ENCODE measurements around the gene TTC27. TPM values are rescaled to one million over a fixed set of nuclear protein-coding genes. Genes with fewer than 3 reads are reported as not detected.

Gene TTC27
- total RNA-seq, 1 experiment from 2014 or later, result 25.1 TPM

- TF ChIP-seq, protein P1, sequence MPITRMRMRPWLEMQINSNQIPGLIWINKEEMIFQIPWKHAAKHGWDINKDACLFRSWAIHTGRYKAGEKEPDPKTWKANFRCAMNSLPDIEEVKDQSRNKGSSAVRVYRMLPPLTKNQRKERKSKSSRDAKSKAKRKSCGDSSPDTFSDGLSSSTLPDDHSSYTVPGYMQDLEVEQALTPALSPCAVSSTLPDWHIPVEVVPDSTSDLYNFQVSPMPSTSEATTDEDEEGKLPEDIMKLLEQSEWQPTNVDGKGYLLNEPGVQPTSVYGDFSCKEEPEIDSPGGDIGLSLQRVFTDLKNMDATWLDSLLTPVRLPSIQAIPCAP (CRISPR knock-in tag; IDR thresholded peaks at IDR 0.05), result no peak
- no peak for TF ChIP-seq ZNF317 (CRISPR knock-in tag; IDR thresholded peaks at IDR 0.05; ENCODE audit: borderline replicate concordance, low read depth)
- no peak for TF ChIP-seq ZNF671 (CRISPR knock-in tag; IDR thresholded peaks at IDR 0.05)
- no peak for TF ChIP-seq ZNF121 (CRISPR knock-in tag; IDR thresholded peaks at IDR 0.05)
- TF ChIP-seq MXD4 (CRISPR knock-in tag; IDR thresholded peaks at IDR 0.05; ENCODE audit: borderline replicate concordance), result no peak
These were observed at the start of gene TTC27 (continued) for GRCh38 chr2:32627814-32628579.

DNA sequence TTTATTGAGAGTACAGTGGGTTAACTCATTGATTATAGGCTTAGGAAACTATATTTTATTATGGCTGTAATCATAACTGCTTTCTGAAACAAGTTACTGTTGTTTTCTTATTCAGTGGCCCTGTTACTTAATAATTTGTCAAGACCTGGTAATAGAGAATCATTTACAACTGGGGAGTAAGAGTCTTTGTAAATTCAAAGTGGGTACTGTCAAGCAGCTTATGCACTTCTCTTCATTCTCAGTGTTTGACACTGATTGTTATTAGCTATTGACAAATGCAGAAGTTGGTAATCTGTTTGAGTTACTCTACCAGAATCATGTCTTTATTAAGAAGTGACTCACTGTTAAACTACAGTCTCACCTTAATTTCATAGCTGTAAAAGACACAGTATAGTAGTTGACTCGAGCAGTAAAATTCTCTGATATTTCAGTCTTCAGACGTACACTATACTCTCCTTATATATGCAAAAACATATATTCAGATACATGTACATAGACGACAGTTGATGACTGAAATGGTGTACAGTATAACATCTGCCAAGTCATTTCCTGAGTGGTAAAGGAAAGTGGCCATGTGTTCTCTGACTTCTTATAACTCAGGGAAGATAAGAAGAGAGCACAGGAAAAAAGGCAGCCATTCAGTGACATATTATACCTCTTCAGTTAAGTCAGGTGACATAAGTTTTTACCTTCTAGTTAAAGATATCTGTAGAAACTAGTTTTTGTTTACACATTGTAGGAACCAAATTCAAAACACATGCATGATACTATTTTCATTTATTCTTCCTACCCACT, 36.0 kb upstream of the TTC27 start:
- no peak for TF ChIP-seq ELF4 (CRISPR knock-in tag; IDR thresholded peaks at IDR 0.05; ENCODE audit: low read depth)
- TF ChIP-seq ZNF512 (CRISPR knock-in tag; IDR thresholded peaks at IDR 0.05; ENCODE audit: borderline replicate concordance), result no peak
- no peak for TF ChIP-seq OVOL2 (CRISPR knock-in tag; IDR thresholded peaks at IDR 0.05; ENCODE audit: borderline replicate concordance)
- ATAC-seq (no peak), DNase-seq (ENCODE audit: low spot score) (no peak)
- CTCF ChIA-PET, result no interaction called here
- POLR2A ChIA-PET, result no interaction called here
- Mint-ChIP-seq H3K4me3 (no peak overlapping the region), H3K4me1 (no peaks in the 10 kb centered on the region), H3K9me3 (no peaks in the 10 kb centered on the region), H3K27me3 (ENCODE audit: low read depth) (no peaks in the 10 kb centered on the region), H3K27ac (no peak overlapping the region), H3K36me3 (no peaks in the 10 kb centered on the region)

DNA sequence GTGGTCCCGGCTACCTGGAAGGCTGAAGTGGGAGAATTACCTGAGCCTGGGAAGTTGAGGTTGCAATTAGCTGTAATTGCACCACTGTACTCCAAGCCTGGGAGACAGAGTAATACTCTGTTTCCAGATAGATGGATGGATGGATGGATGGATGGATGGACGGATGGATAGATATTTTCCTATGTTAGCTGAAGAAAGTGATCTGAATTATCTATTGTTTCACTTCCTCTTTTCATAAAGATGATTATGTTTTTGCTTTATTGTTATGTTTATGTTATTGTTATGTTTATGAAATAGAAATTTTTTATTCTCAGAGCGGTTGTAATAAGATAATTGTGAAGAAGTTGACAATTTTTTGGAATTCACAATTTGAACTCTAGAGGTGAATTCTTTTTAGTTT, 33.3 kb upstream of the TTC27 start:
- Mint-ChIP-seq H3K36me3 (no peaks in the 10 kb centered on the region; the same call in 1 of the 2 replicates), H3K9me3 (no peaks in the 10 kb centered on the region), H3K4me1 (no peaks in the 10 kb centered on the region), H3K27me3 (ENCODE audit: low read depth) (no peaks in the 10 kb centered on the region), H3K4me3 (no peak overlapping the region), H3K27ac (no peak overlapping the region)
- POLR2A ChIA-PET, result no interaction called here
- CTCF ChIA-PET, result no interaction called here
- DNase-seq (ENCODE audit: low spot score), result no peak
- TF ChIP-seq JAZF1 (CRISPR knock-in tag; IDR thresholded peaks at IDR 0.05) (no peak), NR2C2 (CRISPR knock-in tag; IDR thresholded peaks at IDR 0.05) (no peak), STAT6 (CRISPR knock-in tag; conservative IDR thresholded peaks at IDR 0.05; ENCODE audit: low read depth) (no peak), ZNF263 (CRISPR knock-in tag; IDR thresholded peaks at IDR 0.05; ENCODE audit: low read depth) (no peak), FOXJ3 (CRISPR knock-in tag; IDR thresholded peaks at IDR 0.05; ENCODE audit: borderline replicate concordance) (no peak), TCF7 (CRISPR knock-in tag; IDR thresholded peaks at IDR 0.05; ENCODE audit: low read depth) (no peak), RELA (CRISPR knock-in tag; IDR thresholded peaks at IDR 0.05; ENCODE audit: borderline replicate concordance) (no peak), CREM (CRISPR knock-in tag; IDR thresholded peaks at IDR 0.05) (no peak), ZNF219 (CRISPR knock-in tag; IDR thresholded peaks at IDR 0.05; ENCODE audit: borderline replicate concordance) (no peak), RORB (CRISPR knock-in tag; IDR thresholded peaks at IDR 0.05) (no peak)
- ATAC-seq, result no peak

All from WTC11 (cell line).